GM21529 (cell line): Measurements from ENCODE around the gene OBSCN.

Experiments
- ATAC-seq: cut with Tn5 transposase; IDR thresholded peaks from one replicate; pipeline ENCODE4 v1.9.1; 2021; ENCODE audit not compliant: unreplicated experiment

OBSCN gene

DNA sequence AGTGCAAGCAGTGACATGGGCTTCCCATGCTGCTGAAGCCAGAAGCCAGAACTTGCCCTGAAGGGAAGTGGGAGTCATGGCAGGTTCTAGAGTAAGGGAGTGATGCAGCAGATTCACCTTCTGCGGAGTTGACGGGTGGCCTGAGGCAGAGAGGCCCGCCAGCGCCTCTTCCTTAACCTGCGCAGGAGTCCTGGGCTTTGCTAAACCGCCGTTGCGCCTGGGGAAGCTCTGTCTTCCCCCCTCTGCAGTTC lies 67.3 kb downstream of the OBSCN start:
- no peak for ATAC-seq

DNA sequence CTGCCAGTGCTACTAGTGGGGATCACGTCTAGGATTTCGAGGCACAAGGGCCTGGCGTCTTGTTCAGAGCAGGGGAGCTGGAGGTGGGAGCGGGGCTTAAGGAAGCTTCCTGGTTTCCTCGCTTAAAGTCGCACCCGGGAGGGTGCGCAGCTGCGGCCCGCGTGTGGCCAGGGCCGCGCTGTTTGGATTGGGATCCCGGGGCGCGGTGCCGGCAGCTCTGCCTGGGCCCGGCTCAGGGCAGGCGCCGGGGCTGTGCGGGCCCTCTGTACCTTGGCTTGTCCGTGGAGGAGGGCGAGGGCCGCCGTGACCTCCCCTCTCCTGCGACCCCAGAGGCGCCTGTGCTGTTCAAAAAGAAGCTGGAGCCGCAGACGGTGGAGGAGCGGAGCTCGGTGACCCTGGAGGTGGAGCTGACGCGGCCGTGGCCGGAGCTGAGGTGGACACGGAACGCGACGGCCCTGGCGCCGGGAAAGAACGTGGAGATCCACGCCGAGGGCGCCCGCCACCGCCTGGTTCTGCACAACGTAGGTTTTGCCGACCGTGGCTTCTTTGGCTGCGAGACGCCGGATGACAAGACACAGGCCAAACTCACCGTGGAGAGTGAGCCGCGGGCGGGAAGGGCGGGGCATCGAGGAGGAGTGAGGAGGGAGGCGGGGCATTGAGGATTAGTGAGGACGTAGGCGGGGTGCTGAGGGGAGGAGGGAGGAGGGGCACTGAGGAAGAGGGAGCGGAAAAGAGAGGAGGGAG lies 67.8 kb downstream of the OBSCN start:
- peak; percentile 63 for ATAC-seq

DNA sequence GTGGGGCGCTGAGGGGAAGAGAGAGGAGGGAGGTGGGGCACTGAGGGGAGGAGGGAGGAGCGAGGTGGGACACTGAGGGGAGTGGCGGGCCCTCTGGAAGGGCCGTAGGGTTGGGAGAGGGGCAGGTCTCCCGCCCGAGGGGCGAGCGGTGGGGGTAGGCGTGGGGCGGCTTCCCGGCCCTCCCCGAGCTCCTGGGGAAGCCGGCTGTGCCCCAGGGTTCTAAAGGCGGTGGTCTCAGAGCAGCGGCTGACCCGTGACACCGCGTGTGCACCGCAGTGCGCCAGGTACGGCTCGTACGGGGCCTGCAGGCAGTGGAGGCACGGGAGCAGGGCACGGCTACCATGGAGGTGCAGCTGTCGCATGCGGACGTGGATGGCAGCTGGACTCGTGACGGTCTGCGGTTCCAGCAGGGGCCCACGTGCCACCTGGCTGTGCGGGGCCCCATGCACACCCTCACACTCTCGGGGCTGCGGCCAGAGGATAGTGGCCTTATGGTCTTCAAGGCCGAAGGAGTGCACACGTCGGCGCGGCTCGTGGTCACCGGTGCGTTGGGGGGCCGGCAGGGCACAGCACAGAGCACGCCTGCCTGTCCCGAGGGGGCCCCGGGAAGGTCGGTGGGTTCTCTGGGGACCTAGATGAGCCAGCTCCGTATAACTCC lies 68.5 kb downstream of the OBSCN start:
- ATAC-seq: peak; percentile 20

DNA sequence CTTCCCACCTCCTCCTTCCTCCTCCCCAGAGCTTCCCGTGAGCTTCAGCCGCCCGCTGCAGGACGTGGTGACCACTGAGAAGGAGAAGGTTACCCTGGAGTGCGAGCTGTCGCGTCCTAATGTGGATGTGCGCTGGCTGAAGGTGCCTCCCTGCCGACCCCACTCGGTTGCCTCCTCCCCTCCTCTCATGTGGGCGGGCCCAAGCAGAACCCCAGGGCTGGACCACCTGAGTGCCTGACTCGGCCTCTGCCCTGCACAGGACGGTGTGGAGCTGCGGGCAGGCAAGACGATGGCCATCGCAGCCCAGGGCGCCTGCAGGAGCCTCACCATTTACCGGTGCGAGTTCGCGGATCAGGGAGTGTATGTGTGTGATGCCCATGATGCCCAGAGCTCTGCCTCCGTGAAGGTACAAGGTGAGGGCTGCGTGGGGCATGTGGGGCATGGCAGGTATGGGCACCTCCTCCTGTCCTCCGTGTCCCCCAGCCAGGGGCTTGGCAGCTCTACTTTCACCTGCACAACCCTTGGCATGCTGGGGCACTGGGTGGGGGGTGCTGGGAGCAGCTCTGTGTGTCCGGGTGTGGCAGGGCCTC lies 69.2 kb downstream of the OBSCN start:
- no peak for ATAC-seq

DNA sequence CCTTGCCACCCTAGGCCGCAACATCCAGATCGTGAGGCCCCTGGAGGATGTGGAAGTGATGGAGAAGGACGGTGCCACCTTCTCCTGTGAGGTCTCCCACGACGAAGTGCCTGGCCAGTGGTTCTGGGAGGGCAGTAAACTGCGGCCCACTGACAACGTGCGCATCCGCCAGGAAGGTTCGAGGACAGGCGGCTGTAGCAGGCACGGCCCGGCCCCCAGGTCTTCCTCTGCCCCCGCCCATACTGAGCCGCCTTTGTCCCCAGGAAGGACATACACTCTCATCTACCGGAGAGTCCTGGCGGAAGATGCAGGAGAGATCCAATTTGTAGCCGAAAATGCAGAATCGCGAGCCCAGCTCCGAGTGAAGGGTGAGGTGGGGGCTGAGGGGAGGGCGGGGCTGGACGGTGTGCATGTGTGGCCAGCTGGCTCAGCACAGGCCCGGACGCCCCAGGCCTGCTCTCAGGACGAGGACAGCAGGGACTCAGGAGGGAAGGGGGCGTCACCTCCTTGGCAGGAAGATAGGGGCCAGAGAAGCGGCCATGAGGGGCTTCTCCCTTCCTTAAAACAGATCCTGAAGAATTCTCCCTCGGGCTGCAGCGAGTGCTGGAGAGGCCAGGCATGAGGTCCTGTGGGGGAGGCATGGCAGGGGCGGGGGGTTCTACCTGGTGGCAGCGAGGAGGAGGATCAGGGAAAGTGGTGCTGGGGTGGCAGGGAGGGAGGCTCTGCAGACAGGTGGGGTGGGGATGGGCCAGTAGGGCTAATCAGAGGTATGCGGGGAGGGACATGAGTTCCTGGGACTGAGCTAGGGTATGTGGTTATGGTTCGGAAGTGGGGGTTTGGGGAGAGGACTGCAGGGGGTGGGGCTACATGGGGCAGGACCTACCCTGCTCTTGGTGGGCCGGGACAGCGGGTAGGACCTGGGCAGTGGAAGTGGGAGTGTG lies 69.9 kb downstream of the OBSCN start:
- no peak for ATAC-seq

DNA sequence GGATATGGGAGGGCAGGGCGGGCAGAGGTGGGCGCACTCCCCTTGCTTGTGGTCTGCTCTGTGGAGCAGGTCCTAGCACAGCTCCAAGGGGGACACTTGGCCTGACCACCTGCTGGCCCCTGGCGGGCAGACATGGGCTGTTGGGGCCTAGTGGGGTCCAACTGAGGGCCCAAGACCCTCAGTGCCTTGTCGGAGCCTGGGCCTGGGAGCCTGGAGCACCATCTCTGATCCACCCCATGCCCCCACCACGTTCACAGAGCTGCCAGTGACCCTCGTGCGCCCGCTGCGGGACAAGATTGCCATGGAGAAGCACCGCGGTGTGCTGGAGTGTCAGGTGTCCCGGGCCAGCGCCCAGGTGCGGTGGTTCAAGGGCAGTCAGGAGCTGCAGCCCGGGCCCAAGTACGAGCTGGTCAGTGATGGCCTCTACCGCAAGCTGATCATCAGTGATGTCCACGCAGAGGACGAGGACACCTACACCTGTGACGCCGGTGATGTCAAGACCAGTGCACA lies 70.6 kb downstream of the OBSCN start:
- no peak for ATAC-seq

DNA sequence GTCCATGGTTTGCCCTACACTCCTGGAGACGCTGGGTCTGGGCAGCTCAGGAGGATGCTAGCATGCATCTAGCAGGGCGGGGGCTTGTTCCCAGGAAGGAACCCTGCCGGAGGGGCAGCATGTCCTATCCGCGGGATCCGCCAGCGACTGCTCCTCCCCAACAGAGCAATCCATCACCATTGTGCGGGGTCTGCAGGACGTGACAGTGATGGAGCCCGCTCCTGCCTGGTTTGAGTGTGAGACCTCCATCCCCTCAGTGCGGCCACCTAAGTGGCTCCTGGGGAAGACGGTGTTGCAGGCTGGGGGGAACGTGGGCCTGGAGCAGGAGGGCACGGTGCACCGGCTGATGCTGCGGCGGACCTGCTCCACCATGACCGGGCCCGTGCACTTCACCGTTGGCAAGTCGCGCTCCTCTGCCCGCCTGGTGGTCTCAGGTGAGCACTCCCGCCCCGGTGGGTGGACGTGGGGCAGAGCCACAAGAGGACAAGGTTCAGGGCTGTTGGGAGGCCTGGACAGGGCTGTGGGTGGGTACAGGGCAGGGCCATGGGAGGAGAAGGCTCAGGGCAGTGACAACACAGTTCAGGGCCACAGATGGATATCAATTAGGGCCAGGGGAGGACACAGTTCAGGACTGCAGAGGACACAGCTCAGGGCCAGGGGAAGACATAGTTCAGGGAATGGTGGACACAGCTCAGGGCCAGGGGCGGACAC lies 71.3 kb downstream of the OBSCN start:
- no peak for ATAC-seq

DNA sequence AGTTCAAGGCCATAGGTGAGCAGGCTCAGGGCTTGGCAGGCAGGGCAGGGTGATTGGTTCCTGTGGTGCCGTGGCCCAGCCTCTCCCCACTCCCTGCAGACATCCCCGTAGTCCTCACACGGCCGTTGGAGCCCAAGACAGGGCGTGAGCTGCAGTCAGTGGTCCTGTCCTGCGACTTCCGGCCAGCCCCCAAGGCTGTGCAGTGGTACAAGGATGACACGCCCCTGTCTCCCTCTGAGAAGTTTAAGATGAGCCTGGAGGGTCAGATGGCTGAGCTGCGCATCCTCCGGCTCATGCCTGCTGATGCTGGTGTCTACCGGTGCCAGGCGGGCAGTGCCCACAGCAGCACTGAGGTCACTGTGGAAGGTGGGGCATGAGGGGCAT lies 71.9 kb downstream of the OBSCN start:
- ATAC-seq: no peak

DNA sequence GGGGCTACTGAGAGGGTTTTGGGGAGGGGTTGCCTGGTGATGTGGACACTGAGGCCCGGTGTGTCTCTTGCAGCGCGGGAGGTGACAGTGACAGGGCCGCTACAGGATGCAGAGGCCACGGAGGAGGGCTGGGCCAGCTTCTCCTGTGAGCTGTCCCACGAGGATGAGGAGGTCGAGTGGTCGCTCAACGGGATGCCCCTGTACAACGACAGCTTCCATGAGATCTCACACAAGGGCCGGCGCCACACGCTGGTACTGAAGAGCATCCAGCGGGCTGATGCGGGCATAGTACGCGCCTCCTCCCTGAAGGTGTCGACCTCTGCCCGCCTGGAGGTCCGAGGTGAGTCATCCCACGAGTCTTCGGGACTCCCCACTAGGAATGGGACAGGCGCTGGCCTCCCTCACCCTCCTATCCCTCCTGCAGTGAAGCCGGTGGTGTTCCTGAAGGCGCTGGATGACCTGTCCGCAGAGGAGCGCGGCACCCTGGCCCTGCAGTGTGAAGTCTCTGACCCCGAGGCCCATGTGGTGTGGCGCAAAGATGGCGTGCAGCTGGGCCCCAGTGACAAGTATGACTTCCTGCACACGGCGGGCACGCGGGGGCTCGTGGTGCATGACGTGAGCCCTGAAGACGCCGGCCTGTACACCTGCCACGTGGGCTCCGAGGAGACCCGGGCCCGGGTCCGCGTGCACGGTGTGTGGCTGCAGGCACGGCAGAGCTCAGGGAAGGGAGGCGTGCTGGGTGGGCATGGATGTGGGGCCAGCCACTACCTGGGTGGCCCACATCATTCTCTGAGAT lies 72.5 kb downstream of the OBSCN start:
- no peak for ATAC-seq

DNA sequence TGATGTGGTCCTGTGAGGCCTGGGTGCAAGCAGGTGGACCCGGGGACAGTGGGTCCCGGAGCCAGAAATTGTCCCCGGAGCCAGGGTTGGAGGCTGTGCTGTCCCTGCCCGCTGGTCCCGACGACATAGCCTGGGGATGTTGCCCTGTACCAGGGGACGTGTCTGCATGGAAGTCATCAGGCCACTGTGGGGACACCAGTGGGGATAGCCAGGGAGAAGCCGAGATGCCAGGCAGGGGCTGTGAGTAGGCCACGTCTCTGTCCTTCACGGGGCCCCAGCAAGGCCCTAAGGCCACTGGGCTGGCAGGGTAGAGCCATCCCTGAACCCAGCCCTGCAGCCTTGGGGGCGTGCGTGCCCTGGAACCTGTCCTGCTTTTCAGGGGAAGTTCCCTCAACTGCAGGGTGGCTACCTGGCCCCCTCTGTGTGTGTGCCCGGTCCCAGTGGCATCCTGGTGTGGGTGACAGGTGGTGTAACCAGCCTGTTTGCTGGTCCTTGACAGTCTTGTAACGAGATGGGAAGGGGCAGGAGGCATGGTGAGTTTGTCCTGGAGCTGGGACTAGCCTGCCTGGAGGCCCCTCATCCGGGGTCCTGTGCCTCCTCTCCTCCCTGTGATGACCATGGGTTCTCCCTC lies 73.2 kb downstream of the OBSCN start:
- no peak for ATAC-seq

DNA sequence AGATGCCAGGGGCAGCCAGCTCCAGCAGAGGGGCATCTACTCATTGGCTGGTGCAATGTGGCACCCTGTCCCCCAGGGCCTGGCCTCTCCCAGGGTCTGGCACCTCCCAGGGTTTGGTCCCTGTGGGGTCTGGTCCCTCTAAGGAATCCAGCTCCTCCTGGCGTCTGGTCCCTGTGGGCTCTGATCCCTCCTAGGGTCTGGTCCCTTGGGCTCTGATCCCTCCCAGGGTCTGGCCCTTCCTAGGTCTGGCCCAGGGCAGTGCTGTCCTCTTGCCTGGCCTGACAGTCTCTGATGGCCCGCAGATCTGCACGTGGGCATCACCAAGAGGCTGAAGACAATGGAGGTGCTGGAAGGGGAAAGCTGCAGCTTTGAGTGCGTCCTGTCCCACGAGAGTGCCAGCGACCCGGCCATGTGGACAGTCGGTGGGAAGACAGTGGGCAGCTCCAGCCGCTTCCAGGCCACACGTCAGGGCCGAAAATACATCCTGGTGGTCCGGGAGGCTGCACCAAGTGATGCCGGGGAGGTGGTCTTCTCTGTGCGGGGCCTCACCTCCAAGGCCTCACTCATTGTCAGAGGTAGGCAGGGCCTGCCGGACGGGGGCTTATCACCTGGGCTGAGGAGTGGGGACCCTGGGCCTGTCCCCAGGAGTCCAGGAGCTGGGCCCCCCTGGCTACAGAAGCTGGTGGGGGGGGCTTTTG lies 73.9 kb downstream of the OBSCN start:
- no peak for ATAC-seq

DNA sequence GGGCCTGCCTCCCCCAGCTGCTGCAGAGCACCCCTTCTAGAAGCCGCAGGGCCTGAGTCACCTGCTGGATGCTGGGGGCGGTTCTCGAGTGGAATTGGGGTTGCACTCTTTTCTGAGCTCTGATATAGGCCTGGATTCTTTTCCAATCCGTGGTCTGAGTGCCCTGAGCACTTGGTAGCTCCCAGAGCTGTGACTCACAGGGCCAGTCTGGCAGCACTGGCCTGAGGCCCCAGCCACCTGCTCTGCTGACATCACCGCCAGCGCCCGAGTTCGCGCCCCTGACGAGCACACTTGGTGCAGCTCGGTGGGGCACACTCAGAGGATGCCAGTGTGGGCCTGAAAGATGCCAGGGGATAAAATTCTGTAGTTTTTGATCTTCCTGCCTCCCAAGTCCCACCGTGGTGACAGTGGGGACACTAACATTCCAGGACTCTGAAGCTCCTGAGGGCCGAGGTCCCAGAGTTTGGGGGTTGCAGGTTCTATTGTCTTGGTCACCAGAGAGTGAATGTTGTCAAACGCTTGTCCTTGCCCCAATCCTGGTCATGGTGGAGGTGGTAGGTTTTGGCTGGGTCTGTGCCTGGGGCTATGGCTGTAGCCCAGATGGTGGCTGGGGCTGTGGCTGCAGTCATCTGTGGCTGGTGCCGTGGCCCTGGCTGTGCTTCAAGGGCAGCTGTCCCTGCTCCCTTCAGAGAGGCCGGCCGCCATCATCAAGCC lies 74.6 kb downstream of the OBSCN start:
- ATAC-seq: no peak

DNA sequence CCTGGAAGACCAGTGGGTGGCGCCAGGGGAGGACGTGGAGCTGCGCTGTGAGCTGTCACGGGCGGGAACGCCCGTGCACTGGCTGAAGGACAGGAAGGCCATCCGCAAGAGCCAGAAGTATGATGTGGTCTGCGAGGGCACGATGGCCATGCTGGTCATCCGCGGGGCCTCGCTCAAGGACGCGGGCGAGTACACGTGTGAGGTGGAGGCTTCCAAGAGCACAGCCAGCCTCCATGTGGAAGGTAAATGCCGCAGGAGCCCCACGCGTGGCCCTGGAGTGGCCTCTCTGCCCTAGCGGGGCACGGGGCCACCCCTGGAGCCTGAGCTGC lies 75.2 kb downstream of the OBSCN start:
- no peak for ATAC-seq

DNA sequence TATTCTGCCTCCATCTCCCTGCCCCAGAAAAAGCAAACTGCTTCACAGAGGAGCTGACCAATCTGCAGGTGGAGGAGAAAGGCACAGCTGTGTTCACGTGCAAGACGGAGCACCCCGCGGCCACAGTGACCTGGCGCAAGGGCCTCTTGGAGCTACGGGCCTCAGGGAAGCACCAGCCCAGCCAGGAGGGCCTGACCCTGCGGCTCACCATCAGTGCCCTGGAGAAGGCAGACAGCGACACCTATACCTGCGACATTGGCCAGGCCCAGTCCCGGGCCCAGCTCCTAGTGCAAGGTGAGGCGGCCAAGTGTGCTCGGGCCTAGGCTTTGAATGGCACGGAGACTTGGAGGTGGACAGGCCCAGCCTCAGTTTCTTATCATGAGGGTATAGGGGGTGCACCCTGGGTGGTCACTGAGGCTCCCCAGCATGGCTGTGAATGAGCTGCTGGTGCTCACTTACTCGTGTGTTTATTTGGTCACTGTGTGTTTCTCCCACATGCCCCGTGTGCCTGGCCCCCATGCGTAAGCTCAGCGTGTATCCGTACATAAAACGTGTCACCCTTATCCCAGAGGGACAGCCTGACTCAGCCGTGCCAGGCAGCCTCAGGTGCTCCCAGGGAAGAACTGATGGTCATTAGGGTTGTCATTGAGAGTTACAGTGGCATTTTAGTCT lies 75.8 kb downstream of the OBSCN start:
- no peak for ATAC-seq

DNA sequence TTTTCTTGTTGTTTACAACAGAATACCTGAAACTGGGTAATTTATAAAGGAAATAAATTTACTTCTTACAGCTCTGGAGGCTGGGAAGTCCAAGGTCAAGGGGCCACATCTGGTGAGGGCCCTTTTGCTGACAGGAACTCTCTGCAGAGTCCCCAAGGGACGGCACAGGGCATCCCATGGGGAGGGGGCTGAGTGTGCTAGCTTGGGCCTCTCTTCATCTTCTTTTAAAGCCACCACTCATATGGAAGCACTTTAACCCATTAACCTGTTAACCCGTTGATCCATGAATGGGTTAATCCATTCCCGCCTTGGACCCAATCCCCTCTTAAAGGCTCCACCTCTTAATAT lies 76.3 kb downstream of the OBSCN start:
- ATAC-seq: no peak

DNA sequence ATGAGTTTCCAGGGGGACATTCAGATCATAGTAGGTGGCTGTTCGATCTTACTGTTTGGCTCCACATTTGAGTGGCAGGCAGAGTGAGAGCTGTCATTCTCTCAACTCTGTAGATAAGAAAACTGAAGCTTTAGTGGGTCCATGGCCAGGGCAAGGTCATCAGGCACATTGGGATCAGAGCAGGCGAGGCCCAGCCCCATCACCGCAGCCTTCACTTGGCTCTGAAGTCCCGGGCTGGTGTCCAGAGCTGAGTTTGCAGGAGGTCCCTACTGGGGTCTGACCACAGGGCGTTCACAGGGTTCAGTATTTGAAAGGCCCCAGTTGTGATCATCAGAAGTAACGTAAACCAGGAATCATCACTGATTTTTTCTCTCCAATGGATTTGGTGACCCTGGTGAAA lies 76.7 kb downstream of the OBSCN start:
- ATAC-seq: no peak

DNA sequence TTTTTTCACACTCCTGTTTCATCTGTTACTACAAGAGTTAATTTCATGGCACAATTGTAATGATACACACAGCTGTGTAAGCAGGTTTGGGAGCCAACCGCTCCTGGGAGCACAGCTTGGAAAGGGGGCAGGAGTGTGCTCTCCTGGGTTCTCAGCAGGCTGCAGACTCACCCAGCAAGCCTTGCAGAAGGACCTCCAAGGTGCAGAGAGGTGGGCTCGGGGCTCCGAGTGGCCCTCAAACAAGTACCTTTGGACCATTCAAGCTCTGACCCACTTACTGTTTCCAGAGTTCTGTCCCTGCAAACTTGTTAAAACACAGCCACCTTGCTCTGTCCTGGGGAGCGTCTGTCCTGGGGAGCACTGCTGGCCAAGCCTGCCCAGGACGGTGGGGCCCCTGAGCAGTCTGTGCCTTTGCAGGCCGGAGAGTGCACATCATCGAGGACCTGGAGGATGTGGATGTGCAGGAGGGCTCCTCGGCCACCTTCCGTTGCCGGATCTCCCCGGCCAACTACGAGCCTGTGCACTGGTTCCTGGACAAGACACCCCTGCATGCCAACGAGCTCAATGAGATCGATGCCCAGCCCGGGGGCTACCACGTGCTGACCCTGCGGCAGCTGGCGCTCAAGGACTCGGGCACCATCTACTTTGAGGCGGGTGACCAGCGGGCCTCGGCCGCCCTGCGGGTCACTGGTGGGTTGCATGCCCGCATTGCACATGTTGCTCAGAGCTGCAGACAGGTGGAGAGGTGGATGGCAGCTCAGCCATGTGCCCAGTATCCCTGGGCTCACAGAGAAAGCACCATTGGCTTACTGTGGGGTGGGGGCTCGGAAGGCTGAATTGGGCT lies 78.0 kb downstream of the OBSCN start:
- no peak for ATAC-seq
